HL-60 (cell line): Measurements from ENCODE around the gene OIT3.

Source experiments
- CTCF ChIP-seq: IDR thresholded peaks from one replicate; pipeline ENCODE4 v1.5.1; 2011; ENCODE audit warnings: low read length, control low read depth, inconsistent platforms; ENCODE audit not compliant: insufficient read depth
- POLR2AphosphoS5 ChIP-seq: IDR thresholded peaks from 2 replicates; pipeline ENCODE4 v1.6.1; 2012; ENCODE audit warnings: low read depth
- SPI1 ChIP-seq: IDR thresholded peaks from 2 replicates; pipeline ENCODE4 v1.6.1; 2012; ENCODE audit warnings: low read depth, mild to moderate bottlenecking, borderline replicate concordance
- TF ChIP-seq, protein P1 (sequence below): IDR thresholded peaks from 2 replicates; pipeline ENCODE4 v1.6.1; 2012; ENCODE audit warnings: low read depth; ENCODE audit not compliant: insufficient replicate concordance

DNA sequence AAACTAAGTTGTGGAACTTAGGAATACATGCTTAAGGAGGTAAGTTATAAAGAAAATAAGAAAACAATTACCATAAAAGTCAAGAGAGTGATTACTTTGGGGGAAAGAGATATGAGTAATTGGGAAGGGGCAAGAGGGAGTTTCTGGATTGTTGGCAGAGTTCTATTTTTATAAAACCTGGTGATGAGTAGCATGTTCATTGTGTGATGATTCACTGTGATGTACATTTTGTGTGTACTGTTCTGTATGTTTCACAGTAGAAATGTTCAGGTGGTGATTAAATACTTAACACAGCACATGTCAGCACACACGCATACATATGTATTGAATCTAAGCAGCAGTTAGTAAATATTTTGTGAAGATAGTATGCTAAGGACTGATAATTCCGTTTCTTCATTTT is 9.7 kb upstream of the OIT3 start:
- TF ChIP-seq CTCF (no peak), POLR2AphosphoS5 (no peak), SPI1 (no peak)
- TF ChIP-seq, protein P1, sequence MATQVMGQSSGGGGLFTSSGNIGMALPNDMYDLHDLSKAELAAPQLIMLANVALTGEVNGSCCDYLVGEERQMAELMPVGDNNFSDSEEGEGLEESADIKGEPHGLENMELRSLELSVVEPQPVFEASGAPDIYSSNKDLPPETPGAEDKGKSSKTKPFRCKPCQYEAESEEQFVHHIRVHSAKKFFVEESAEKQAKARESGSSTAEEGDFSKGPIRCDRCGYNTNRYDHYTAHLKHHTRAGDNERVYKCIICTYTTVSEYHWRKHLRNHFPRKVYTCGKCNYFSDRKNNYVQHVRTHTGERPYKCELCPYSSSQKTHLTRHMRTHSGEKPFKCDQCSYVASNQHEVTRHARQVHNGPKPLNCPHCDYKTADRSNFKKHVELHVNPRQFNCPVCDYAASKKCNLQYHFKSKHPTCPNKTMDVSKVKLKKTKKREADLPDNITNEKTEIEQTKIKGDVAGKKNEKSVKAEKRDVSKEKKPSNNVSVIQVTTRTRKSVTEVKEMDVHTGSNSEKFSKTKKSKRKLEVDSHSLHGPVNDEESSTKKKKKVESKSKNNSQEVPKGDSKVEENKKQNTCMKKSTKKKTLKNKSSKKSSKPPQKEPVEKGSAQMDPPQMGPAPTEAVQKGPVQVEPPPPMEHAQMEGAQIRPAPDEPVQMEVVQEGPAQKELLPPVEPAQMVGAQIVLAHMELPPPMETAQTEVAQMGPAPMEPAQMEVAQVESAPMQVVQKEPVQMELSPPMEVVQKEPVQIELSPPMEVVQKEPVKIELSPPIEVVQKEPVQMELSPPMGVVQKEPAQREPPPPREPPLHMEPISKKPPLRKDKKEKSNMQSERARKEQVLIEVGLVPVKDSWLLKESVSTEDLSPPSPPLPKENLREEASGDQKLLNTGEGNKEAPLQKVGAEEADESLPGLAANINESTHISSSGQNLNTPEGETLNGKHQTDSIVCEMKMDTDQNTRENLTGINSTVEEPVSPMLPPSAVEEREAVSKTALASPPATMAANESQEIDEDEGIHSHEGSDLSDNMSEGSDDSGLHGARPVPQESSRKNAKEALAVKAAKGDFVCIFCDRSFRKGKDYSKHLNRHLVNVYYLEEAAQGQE: no peak
